OCI-LY3 (cell line): ENCODE measurements around the gene TBX5.

ENCODE experiments used
- H2AFZ ChIP-seq: fragments of 200-600, 300-600 bp; shearing (Covaris generic); 2 replicates; pipeline ENCODE4 v1.6.0; 2014; ENCODE audit warnings: antibody characterized with exemption, low read depth, low read length
- H3K27ac ChIP-seq: fragments of 200-600, 300-600 bp; sonication (generic); 2 replicates; pipeline ENCODE4 v1.5.1; 2014; ENCODE audit warnings: mild to moderate bottlenecking, low read length, moderate library complexity, mixed read lengths
- H3K27me3 ChIP-seq: fragments of 200-600, 300-600 bp; sonication (generic); 2 replicates; pipeline ENCODE4 v1.6.1; 2014; ENCODE audit warnings: low read depth, low read length, mixed read lengths
- H3K36me3 ChIP-seq: fragments of 200-600, 300-600 bp; sonication (generic); replicated peaks from 2 replicates; pipeline ENCODE3; 2014; ENCODE audit warnings: low read depth, low read length, mixed read lengths
- H3K4me1 ChIP-seq: fragments of 300-600, 200-600 bp; sonication (generic); 2 replicates; pipeline ENCODE4 v1.6.1; 2014; ENCODE audit warnings: low read length, mixed read lengths
- H3K4me2 ChIP-seq: fragments of 200-600, 300-600 bp; sonication (generic); 2 replicates; pipeline ENCODE4 v1.6.1; 2014; ENCODE audit warnings: low read length, mixed read lengths
- H3K4me3 ChIP-seq: fragments of 300-600, 200-600 bp; sonication (generic); 2 replicates; pipeline ENCODE4 v1.5.1; 2014; ENCODE audit warnings: antibody characterized with exemption, mild to moderate bottlenecking, low read length, moderate library complexity
- H3K79me2 ChIP-seq: fragments of 300-600, 200-600 bp; shearing (Covaris generic); 2 replicates; pipeline ENCODE4 v1.6.1; 2014; ENCODE audit warnings: mild to moderate bottlenecking, low read length, mixed read lengths
- H3K9ac ChIP-seq: fragments of 300-600, 200-600 bp; shearing (Covaris generic); 2 replicates; pipeline ENCODE4 v1.6.0; 2014; ENCODE audit warnings: mild to moderate bottlenecking, low read length, moderate library complexity
- H3K9me3 ChIP-seq: fragments of 200-600, 300-600 bp; shearing (Covaris generic); 2 replicates; pipeline ENCODE4 v1.6.1; 2014; ENCODE audit warnings: low read length, mixed read lengths; ENCODE audit not compliant: insufficient read depth
- H4K20me1 ChIP-seq: fragments of 200-600, 300-600 bp; sonication (generic); 2 replicates; pipeline ENCODE4 v1.6.1; 2016; ENCODE audit warnings: low read length, mixed read lengths; ENCODE audit not compliant: insufficient read depth
- CTCF ChIP-seq: fragments of 200-600, 300-600 bp; sonication (generic); IDR thresholded peaks from 2 replicates; pipeline ENCODE4 v1.5.1; 2014; ENCODE audit warnings: antibody characterized with exemption, low read length, low read depth
- EZH2phosphoT487 ChIP-seq: fragments of 200-600 bp; shearing (Covaris generic); IDR thresholded peaks from 2 replicates; pipeline ENCODE4 v1.6.1; 2018; ENCODE audit warnings: antibody characterized with exemption, mixed run types, low read depth

The TBX5 gene

GRCh38 chr12:114406984-114407841 is 1.3 kb upstream of the TBX5 start:
- H3K4me2 ChIP-seq, result no peak overlapping the region
- H4K20me1 ChIP-seq, result no peaks in the 10 kb centered on the region
- no peak overlapping the region for H2AFZ ChIP-seq
- no peak overlapping the region for H3K27ac ChIP-seq
- no peaks in the 10 kb centered on the region for H3K27me3 ChIP-seq
- H3K4me1 ChIP-seq, result no peaks in the 10 kb centered on the region
- H3K9me3 ChIP-seq, result no peaks in the 10 kb centered on the region
- no peaks in the 10 kb centered on the region for H3K79me2 ChIP-seq
- H3K36me3 ChIP-seq, result no peaks in the 10 kb centered on the region
- TF ChIP-seq EZH2phosphoT487 (no peak), CTCF (no peak)
- no peak overlapping the region for H3K9ac ChIP-seq
- H3K4me3 ChIP-seq, result no peak overlapping the region

GRCh38 chr12:114406316-114406983 is 506 bp upstream of the TBX5 start:
- Histone ChIP-seq H3K4me1 (no peaks in the 10 kb centered on the region), H2AFZ (no peak overlapping the region), H3K9me3 (no peaks in the 10 kb centered on the region), H3K36me3 (no peaks in the 10 kb centered on the region), H3K27ac (no peak overlapping the region), H3K4me3 (no peak overlapping the region), H4K20me1 (no peaks in the 10 kb centered on the region), H3K27me3 (no peaks in the 10 kb centered on the region), H3K79me2 (no peaks in the 10 kb centered on the region), H3K9ac (no peak overlapping the region), H3K4me2 (no peak overlapping the region)
- TF ChIP-seq EZH2phosphoT487 (no peak), CTCF (no peak)

GRCh38 chr12:114404926-114405518 is 922 bp downstream of the TBX5 start:
- H3K4me3 ChIP-seq, result no peak overlapping the region
- H3K9ac ChIP-seq, result no peak overlapping the region

More at GRCh38 chr12:114404926-114405518, 922 bp downstream of the TBX5 start:
- Histone ChIP-seq H3K4me2 (no peak overlapping the region), H3K79me2 (no peaks in the 10 kb centered on the region), H3K9me3 (no peaks in the 10 kb centered on the region), H3K36me3 (no peaks in the 10 kb centered on the region), H4K20me1 (no peaks in the 10 kb centered on the region), H3K27ac (no peak overlapping the region), H2AFZ (no peak overlapping the region), H3K4me1 (no peaks in the 10 kb centered on the region), H3K27me3 (no peaks in the 10 kb centered on the region)
- TF ChIP-seq CTCF (no peak), EZH2phosphoT487 (no peak)
